DND-41 (cell line): ENCODE measurements around the gene HOXD8.

Source experiments
- EZH2 ChIP-seq: IDR thresholded peaks from 3 replicates; pipeline ENCODE4 v1.6.1; 2012; ENCODE audit warnings: borderline replicate concordance, low read depth, mild to moderate bottlenecking, moderate library complexity, low read length, inconsistent platforms; ENCODE audit not compliant: severe bottlenecking
- TF ChIP-seq, protein P1 (sequence below): IDR thresholded peaks from 2 replicates; pipeline ENCODE4 v1.5.1; 2012; ENCODE audit warnings: borderline replicate concordance, low read length, moderate library complexity, mild to moderate bottlenecking; ENCODE audit not compliant: poor library complexity, severe bottlenecking; ENCODE audit errors: extremely low read depth

DNA sequence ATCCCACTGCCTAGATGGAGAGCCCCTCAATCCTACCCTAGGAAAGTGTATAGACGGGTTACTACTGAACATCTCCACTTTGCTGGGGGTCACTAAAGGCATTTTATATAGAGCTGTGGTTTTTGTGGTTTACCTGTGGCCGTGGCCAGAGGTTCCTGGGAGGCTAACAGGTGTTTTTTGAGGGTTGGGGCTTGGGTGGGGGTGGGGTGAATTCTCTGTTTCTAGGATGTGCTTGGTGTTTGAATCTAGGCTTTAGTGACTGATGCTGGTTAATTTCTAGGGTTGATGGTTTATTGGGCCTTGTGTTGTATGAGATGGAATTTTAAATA lies 7.7 kb downstream of the HOXD8 start:
- no peak for TF ChIP-seq EZH2
- TF ChIP-seq, protein P1, sequence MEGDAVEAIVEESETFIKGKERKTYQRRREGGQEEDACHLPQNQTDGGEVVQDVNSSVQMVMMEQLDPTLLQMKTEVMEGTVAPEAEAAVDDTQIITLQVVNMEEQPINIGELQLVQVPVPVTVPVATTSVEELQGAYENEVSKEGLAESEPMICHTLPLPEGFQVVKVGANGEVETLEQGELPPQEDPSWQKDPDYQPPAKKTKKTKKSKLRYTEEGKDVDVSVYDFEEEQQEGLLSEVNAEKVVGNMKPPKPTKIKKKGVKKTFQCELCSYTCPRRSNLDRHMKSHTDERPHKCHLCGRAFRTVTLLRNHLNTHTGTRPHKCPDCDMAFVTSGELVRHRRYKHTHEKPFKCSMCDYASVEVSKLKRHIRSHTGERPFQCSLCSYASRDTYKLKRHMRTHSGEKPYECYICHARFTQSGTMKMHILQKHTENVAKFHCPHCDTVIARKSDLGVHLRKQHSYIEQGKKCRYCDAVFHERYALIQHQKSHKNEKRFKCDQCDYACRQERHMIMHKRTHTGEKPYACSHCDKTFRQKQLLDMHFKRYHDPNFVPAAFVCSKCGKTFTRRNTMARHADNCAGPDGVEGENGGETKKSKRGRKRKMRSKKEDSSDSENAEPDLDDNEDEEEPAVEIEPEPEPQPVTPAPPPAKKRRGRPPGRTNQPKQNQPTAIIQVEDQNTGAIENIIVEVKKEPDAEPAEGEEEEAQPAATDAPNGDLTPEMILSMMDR: no peak
